ENCODE measurements around the gene RPS26.
"Not testable (repeated sequence)": the region's sequence is repeated elsewhere in the genome, so short reads cannot be mapped to it uniquely, and the experiment has no call there.

The RPS26 gene

DNA sequence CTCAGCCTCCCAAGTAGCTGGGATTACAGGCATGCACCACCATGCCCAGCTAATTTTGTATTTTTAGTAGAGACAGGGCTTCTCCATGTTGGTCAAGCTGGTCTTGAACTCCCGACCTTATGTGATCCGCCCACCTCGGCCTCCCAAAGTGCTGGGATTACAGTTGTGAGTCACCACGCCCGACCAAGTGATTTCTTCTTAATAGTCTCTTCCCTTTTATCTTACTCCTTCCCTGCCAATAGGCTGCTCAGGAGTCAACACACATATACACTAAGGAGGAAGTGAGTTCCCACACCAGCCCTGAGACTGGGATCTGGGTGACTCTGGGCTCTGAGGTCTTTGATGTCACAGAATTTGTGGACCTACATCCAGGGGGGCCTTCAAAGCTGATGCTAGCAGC lies 38.3 kb upstream of the RPS26 start:
- not testable (repeated sequence) for H3K4me3 ChIP-seq (ENCODE audit: low read depth in 1 of 2, low read length in 2 of 2); H3K9ac ChIP-seq (ENCODE audit: low read depth in 1 of 2, low read length in 2 of 2); H3K27me3 ChIP-seq (ENCODE audit: control insufficient read depth in 1 of 2, insufficient read depth in 2 of 2, low read length in 2 of 2); H3K27ac ChIP-seq (ENCODE audit: low read depth, low read length); H3K9me3 ChIP-seq (ENCODE audit: control insufficient read depth in 1 of 2, low read length in 2 of 2)
- peaks cover 14 to 19% of the 10 kb centered on the region in 2 donors for H3K4me1 ChIP-seq (ENCODE audit: control insufficient read depth in 1 of 2, insufficient read depth in 2 of 2, low read length in 2 of 2)
- peaks cover 20 to 23% of the 10 kb centered on the region in 2 donors for H3K36me3 ChIP-seq (ENCODE audit: control insufficient read depth in 1 of 2, insufficient read depth in 2 of 2, low read length in 2 of 2)

- no peak overlapping the region for H3K4me3 ChIP-seq (ENCODE audit: low read depth in 1 of 2, low read length in 2 of 2)
- peaks cover 13 to 21% of the 10 kb centered on the region in 2 donors for H3K4me1 ChIP-seq (ENCODE audit: control insufficient read depth in 1 of 2, insufficient read depth in 2 of 2, low read length in 2 of 2)
- H3K9ac ChIP-seq (ENCODE audit: low read depth in 1 of 2, low read length in 2 of 2), result no peak overlapping the region
- peaks cover 20 to 23% of the 10 kb centered on the region in 2 donors for H3K36me3 ChIP-seq (ENCODE audit: control insufficient read depth in 1 of 2, insufficient read depth in 2 of 2, low read length in 2 of 2)
- H3K9me3 ChIP-seq (ENCODE audit: control insufficient read depth in 1 of 2, low read length in 2 of 2), result no peaks in the 10 kb centered on the region
- H3K27ac ChIP-seq (ENCODE audit: low read depth, low read length), result no peak overlapping the region
- H3K27me3 ChIP-seq (ENCODE audit: control insufficient read depth in 1 of 2, insufficient read depth in 2 of 2, low read length in 2 of 2), result no peaks in the 10 kb centered on the region
Observed at GRCh38 chr12:56004211-56004610, 37.5 kb upstream of the RPS26 start.

GRCh38 chr12:56007564-56008559 lies 33.9 kb upstream of the RPS26 start:
- Histone ChIP-seq H3K9me3 (ENCODE audit: control insufficient read depth in 1 of 2, low read length in 2 of 2) (no peaks in the 10 kb centered on the region), H3K27ac (ENCODE audit: low read depth, low read length) (peak overlapping the region; percentile 84), H3K27me3 (ENCODE audit: control insufficient read depth in 1 of 2, insufficient read depth in 2 of 2, low read length in 2 of 2) (no peaks in the 10 kb centered on the region), H3K4me1 (ENCODE audit: control insufficient read depth in 1 of 2, insufficient read depth in 2 of 2, low read length in 2 of 2) (peaks cover 12% of the 10 kb centered on the region in 2 donors), H3K4me3 (ENCODE audit: low read depth in 1 of 2, low read length in 2 of 2) (peak overlapping the region; percentile 87 to 88), H3K36me3 (ENCODE audit: control insufficient read depth in 1 of 2, insufficient read depth in 2 of 2, low read length in 2 of 2) (peaks cover 10 to 18% of the 10 kb centered on the region in 2 donors), H3K9ac (ENCODE audit: low read depth in 1 of 2, low read length in 2 of 2) (peak overlapping the region; percentile 43 to 69)

DNA sequence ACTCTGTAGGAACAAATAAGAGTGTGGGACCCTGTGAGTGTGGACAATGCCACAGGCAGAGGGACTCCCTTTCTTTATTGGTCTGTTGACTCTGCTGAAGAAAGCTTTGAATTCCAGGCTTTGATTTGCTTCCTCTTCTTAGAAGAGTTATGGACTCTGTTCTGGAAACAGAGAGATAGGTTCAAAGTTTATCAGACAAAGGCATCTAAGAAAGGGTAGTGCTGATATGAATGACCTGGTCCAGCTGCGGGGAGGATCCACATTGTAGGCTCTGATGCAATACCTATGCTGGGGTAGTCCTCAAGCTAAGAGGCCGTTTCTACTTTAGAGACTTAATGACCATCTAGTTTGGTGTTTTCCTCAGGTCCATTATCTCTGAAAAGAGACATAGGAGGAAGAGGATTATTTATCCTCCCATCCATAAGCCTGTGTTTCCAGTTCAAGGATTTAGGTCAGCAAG lies 31.6 kb upstream of the RPS26 start:
- H3K4me3 ChIP-seq (ENCODE audit: low read depth in 1 of 2, low read length in 2 of 2), result no peak overlapping the region
- H3K9me3 ChIP-seq (ENCODE audit: control insufficient read depth in 1 of 2, low read length in 2 of 2), result no peaks in the 10 kb centered on the region
- H3K36me3 ChIP-seq (ENCODE audit: control insufficient read depth in 1 of 2, insufficient read depth in 2 of 2, low read length in 2 of 2), result no peaks in the 10 kb centered on the region
- no peak overlapping the region for H3K9ac ChIP-seq (ENCODE audit: low read depth in 1 of 2, low read length in 2 of 2)
- H3K27me3 ChIP-seq (ENCODE audit: control insufficient read depth in 1 of 2, insufficient read depth in 2 of 2, low read length in 2 of 2), result no peaks in the 10 kb centered on the region
- H3K4me1 ChIP-seq (ENCODE audit: control insufficient read depth in 1 of 2, insufficient read depth in 2 of 2, low read length in 2 of 2), result peaks cover 22 to 26% of the 10 kb centered on the region in 2 donors
- H3K27ac ChIP-seq (ENCODE audit: low read depth, low read length), result no peak overlapping the region

- Histone ChIP-seq H3K27me3 (ENCODE audit: control insufficient read depth in 1 of 2, insufficient read depth in 2 of 2, low read length in 2 of 2) (no peaks in the 10 kb centered on the region), H3K4me3 (ENCODE audit: low read depth in 1 of 2, low read length in 2 of 2) (no peak overlapping the region), H3K4me1 (ENCODE audit: control insufficient read depth in 1 of 2, insufficient read depth in 2 of 2, low read length in 2 of 2) (peaks cover 26% of the 10 kb centered on the region in 2 donors), H3K27ac (ENCODE audit: low read depth, low read length) (no peak overlapping the region), H3K9me3 (ENCODE audit: control insufficient read depth in 1 of 2, low read length in 2 of 2) (no peaks in the 10 kb centered on the region), H3K36me3 (ENCODE audit: control insufficient read depth in 1 of 2, insufficient read depth in 2 of 2, low read length in 2 of 2) (no peaks in the 10 kb centered on the region), H3K9ac (ENCODE audit: low read depth in 1 of 2, low read length in 2 of 2) (no peak overlapping the region)
Observed at GRCh38 chr12:56011509-56012090, 30.1 kb upstream of the RPS26 start.

DNA sequence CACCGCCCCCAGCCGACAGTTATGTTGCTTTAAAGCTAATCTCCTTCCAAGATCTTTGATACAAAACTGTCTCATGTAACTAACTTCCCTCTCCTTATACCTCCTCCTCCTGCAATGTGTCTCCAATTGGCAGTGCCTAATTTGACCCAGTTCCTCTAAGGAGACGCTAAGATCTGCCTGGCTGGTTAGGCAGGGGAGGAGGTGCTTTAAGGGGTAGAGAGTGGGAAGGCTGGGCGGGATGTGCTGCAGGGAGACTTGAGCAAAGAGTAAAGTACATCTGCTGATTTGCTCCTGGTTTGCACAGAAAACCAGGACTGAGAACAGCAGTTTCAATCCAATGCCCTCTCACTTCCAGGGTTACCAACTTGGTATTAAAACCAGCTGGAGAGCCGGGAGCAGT lies 28.2 kb upstream of the RPS26 start:
- H3K9me3 ChIP-seq (ENCODE audit: control insufficient read depth in 1 of 2, low read length in 2 of 2), result no peaks in the 10 kb centered on the region
- H3K9ac ChIP-seq (ENCODE audit: low read depth in 1 of 2, low read length in 2 of 2), result peak overlapping the region in 1 of 2 donors; percentile 0
- no peaks in the 10 kb centered on the region for H3K36me3 ChIP-seq (ENCODE audit: control insufficient read depth in 1 of 2, insufficient read depth in 2 of 2, low read length in 2 of 2)
- no peak overlapping the region for H3K27ac ChIP-seq (ENCODE audit: low read depth, low read length)
- peaks cover 19 to 20% of the 10 kb centered on the region in 2 donors for H3K4me1 ChIP-seq (ENCODE audit: control insufficient read depth in 1 of 2, insufficient read depth in 2 of 2, low read length in 2 of 2)
- no peak overlapping the region for H3K4me3 ChIP-seq (ENCODE audit: low read depth in 1 of 2, low read length in 2 of 2)
- no peaks in the 10 kb centered on the region for H3K27me3 ChIP-seq (ENCODE audit: control insufficient read depth in 1 of 2, insufficient read depth in 2 of 2, low read length in 2 of 2)

- H3K9me3 ChIP-seq (ENCODE audit: control insufficient read depth in 1 of 2, low read length in 2 of 2), result no peaks in the 10 kb centered on the region
- no peaks in the 10 kb centered on the region for H3K36me3 ChIP-seq (ENCODE audit: control insufficient read depth in 1 of 2, insufficient read depth in 2 of 2, low read length in 2 of 2)
- H3K4me1 ChIP-seq (ENCODE audit: control insufficient read depth in 1 of 2, insufficient read depth in 2 of 2, low read length in 2 of 2), result peaks cover 17 to 20% of the 10 kb centered on the region in 2 donors
- H3K27ac ChIP-seq (ENCODE audit: low read depth, low read length), result no peak overlapping the region
- H3K9ac ChIP-seq (ENCODE audit: low read depth in 1 of 2, low read length in 2 of 2), result no peak overlapping the region
- H3K4me3 ChIP-seq (ENCODE audit: low read depth in 1 of 2, low read length in 2 of 2), result no peak overlapping the region
- no peaks in the 10 kb centered on the region for H3K27me3 ChIP-seq (ENCODE audit: control insufficient read depth in 1 of 2, insufficient read depth in 2 of 2, low read length in 2 of 2)
Observed at GRCh38 chr12:56014205-56014604, 27.5 kb upstream of the RPS26 start.

DNA sequence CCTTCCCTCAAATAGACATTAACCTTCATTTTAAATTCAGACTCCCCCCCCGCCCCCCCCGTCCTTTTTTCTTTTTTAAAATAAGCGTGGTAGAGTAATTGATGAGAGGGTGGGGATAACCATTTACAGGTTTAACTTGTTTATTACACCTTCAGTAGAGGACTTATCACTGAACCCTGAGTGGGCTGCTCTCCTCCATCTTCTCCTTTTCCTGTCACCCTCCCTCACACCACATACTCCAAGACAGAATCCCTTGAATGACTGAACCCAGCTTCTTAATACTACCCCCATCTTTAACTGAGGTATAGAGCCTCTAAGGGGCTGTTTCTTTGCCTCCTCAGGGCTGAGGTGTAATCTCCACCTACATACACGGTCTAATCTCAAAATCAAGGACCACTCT lies 24.5 kb upstream of the RPS26 start:
- H3K4me3 ChIP-seq (ENCODE audit: low read depth in 1 of 2, low read length in 2 of 2), result no peak overlapping the region
- H3K27ac ChIP-seq (ENCODE audit: low read depth, low read length), result no peak overlapping the region
- peaks cover 18% of the 10 kb centered on the region in 2 donors for H3K4me1 ChIP-seq (ENCODE audit: control insufficient read depth in 1 of 2, insufficient read depth in 2 of 2, low read length in 2 of 2)
- H3K9ac ChIP-seq (ENCODE audit: low read depth in 1 of 2, low read length in 2 of 2), result no peak overlapping the region
- H3K36me3 ChIP-seq (ENCODE audit: control insufficient read depth in 1 of 2, insufficient read depth in 2 of 2, low read length in 2 of 2), result no peaks in the 10 kb centered on the region
- H3K27me3 ChIP-seq (ENCODE audit: control insufficient read depth in 1 of 2, insufficient read depth in 2 of 2, low read length in 2 of 2), result no peaks in the 10 kb centered on the region
- no peaks in the 10 kb centered on the region for H3K9me3 ChIP-seq (ENCODE audit: control insufficient read depth in 1 of 2, low read length in 2 of 2)

- H3K36me3 ChIP-seq (ENCODE audit: control insufficient read depth in 1 of 2, insufficient read depth in 2 of 2, low read length in 2 of 2), result no peaks in the 10 kb centered on the region
- no peaks in the 10 kb centered on the region for H3K9me3 ChIP-seq (ENCODE audit: control insufficient read depth in 1 of 2, low read length in 2 of 2)
- H3K4me1 ChIP-seq (ENCODE audit: control insufficient read depth in 1 of 2, insufficient read depth in 2 of 2, low read length in 2 of 2), result peaks cover 18% of the 10 kb centered on the region in 2 donors
- no peak overlapping the region for H3K27ac ChIP-seq (ENCODE audit: low read depth, low read length)
- H3K27me3 ChIP-seq (ENCODE audit: control insufficient read depth in 1 of 2, insufficient read depth in 2 of 2, low read length in 2 of 2), result no peaks in the 10 kb centered on the region
- H3K4me3 ChIP-seq (ENCODE audit: low read depth in 1 of 2, low read length in 2 of 2), result no peak overlapping the region
- no peak overlapping the region for H3K9ac ChIP-seq (ENCODE audit: low read depth in 1 of 2, low read length in 2 of 2)
Observed at GRCh38 chr12:56018356-56018755, 23.4 kb upstream of the RPS26 start.

All from duodenal mucosa (tissue), 2 donors.